Measurements from ENCODE around the gene RBM15.

The RBM15 gene

DNA sequence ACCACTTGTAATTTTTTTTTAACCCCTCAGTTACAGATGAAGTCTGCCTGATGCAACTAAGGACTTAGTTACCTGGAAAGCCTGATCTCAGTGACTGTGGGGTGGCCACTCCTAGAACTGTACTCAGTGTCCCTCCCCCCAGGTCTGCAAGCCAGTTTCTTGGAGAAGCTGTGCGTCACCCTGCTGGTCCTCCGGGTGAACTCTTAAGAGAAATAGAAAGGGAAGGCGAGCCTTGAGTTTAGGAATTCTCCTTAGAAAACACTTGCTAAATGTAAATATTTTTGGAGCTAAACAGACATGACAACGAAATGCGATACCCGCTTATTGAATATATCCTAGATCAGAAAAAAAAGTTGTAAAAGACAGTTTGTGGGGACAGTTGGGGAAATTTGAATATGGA lies 50.9 kb downstream of the RBM15 start:
- TF ChIP-seq ZNF274 (IDR thresholded peaks at IDR 0.05; ENCODE audit: low read depth, low read length), result no peak
- H3K4me3 ChIP-seq (ENCODE audit: low read length), result no peak overlapping the region

GRCh38 chr1:110390692-110391245 lies 51.6 kb downstream of the RBM15 start, which contains the start of gene SLC16A4:
TSS of gene SLC16A4 (minus strand) at chr1:110391026. CDS start at chr1:110389323, 1,703 bp downstream.
- TF ChIP-seq ZNF274 (IDR thresholded peaks at IDR 0.05; ENCODE audit: low read depth, low read length), result no peak
- H3K4me3 ChIP-seq (ENCODE audit: low read length), result no peak within 1 kb of the TSS

GRCh38 chr1:110393286-110393685 lies 54.1 kb downstream of the RBM15 start:
- no peak for TF ChIP-seq ZNF274 (IDR thresholded peaks at IDR 0.05; ENCODE audit: low read depth, low read length)
- no peak overlapping the region for H3K4me3 ChIP-seq (ENCODE audit: low read length)

DNA sequence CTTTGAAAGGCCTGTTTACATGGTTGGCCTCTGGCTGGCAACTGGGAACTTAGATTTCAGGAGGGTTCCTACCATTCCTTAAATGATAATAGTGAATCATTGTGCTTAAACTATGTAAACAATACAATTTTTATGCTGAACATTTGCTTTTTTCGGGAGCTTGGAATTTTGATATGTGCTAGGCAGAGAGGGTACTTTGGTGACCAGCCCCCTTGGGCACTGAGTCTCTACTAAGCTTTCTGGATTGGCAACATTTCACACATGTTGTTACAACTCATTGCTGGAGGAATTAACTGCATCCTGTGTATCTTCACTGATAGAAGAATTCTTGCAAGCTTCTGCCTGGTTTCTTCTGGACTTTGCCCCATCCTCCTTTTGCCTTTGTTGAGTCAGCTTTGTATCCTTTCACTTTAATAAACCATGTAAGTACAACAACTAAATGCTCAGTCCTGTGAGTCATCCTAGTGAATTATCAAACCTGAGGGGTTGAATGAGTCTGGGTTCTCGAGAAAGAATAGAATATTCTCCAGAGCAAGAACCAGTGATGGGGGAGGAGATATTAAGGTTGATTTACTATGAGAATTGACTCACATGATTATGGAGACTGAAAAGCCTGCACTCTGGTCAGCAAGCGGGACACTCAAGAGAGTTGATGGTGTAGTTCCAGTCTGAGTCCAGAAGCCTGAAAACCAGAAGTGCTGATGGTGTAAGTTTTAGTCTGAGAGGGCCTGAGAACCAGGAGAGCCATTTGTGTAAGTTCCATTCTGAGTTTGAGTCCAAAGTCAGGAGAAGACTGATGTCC lies 54.7 kb downstream of the RBM15 start:
- TF ChIP-seq ZNF274 (IDR thresholded peaks at IDR 0.05; ENCODE audit: low read depth, low read length), result no peak
- no peak overlapping the region for H3K4me3 ChIP-seq (ENCODE audit: low read length)

DNA sequence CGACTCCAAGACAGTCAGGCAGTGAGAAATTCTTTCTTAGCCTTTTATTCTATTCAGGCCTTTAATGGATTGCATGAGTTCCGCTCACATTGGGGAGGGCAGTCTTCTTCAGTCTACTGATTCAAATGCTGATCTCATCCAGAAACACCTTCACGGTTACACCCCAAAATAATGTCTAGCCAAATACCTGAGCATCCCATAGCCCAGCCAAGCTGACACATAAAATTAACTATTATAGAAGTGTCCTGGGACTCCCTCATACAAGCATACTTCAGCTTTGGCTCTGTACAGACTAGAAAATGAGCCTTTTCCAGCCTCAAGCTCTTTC lies 55.3 kb downstream of the RBM15 start:
- H3K4me3 ChIP-seq (ENCODE audit: low read length), result no peak overlapping the region
- no peak for TF ChIP-seq ZNF274 (IDR thresholded peaks at IDR 0.05; ENCODE audit: low read depth, low read length)
